LoVo (cell line): ENCODE results near the gene PTPRU.

Source experiments
- DNase-seq: peaks from one replicate; pipeline ENCODE4 v3.0.0-alpha.2; 2016; ENCODE audit warnings: low spot score

The PTPRU gene

GRCh38 chr1:29235955-29236711 is at the start of gene PTPRU:
TSS of gene PTPRU (plus strand) at chr1:29236522. CDS start at chr1:29236645, 123 bp downstream.
- peak; percentile 83 for DNase-seq

DNA sequence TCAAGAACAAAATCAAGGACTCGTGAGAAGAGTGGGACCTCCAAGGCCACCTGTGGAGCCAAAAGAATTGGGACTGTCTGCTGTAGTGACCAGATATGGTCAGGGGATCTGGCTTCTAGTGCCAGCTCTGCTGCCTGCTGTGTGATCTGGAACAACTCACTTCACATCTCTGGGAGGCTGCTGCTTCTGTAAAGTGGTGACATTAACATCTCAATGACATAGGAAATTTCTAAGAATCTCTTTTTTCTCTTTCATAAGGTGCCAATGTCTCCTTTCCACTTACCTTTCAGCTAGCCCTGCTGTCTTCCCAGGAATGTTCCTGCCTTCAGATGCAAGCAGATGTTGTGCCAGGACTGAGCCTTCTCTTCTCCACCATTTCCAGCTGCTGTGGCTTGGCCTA is 49.6 kb upstream of the PTPRU start:
- no peak for DNase-seq

GRCh38 chr1:29190718-29191117 is 45.6 kb upstream of the PTPRU start:
- DNase-seq = no peak

GRCh38 chr1:29193879-29194455 is 42.4 kb upstream of the PTPRU start:
- no peak for DNase-seq

DNA sequence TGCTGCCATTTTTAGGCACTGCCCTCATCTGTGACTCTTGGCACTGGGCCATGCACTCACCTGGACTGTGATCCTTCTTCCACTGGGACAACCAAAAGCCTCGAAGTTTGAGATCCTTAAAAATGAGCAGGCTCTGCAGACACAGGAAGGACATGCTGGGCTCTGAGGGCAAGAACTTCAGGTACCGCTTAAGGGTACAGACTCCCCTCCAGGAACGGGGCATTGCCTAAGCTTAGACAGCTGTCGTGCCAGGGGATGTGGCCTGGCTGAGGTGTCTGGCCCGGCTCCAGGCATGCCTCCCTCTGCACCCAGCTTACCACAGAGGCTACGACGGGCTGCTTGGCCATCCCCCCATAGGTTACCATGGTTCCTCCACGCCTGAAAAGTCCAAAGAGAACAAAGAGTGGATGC is 40.4 kb upstream of the PTPRU start:
- DNase-seq = no peak

GRCh38 chr1:29196863-29197589 is 39.3 kb upstream of the PTPRU start:
- DNase-seq = no peak

- no peak for DNase-seq
Observed at GRCh38 chr1:29197590-29197924, 38.8 kb upstream of the PTPRU start.

DNA sequence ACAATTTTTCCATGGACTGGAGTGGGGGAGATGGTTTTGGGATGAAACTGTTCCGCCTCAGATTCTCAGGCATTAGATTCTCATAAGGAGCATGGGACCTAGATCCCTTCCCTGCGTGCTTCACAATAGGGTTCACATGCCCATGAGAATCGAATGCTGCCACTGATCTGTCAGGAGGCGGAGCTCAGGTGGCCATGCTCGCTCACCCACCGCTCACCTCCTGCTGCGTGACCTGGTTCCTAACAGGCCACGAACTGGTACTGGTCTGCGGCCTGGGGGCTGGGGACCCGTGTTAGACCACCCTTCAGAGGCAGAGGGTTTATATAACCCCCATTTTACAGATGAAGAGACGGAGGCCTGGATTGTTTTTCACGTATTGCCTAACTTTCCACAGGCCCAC is 38.3 kb upstream of the PTPRU start:
- DNase-seq = no peak

GRCh38 chr1:29200906-29201594 is 35.3 kb upstream of the PTPRU start:
- DNase-seq = no peak

GRCh38 chr1:29201595-29202051 is 34.7 kb upstream of the PTPRU start:
- no peak for DNase-seq

DNA sequence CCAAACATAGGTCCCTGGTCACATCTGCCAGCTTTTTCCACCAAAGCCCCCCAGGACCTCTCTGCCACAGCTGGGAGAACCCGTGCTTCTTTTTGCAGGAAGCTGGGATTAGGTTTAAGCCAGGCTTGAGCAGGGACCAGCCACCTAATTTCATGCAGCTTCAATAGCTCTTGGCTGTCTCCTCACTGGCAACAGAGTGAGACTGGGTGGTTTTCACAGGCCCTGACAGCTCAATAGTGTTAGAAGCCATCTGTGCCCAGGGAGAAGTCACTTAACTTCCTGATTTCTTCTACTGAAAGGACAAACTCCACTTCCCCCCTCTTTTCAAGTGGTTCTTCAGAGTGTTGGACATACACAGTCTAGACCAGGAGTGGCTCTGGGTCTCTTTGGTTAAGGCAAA is 34.3 kb upstream of the PTPRU start:
- DNase-seq = no peak

DNA sequence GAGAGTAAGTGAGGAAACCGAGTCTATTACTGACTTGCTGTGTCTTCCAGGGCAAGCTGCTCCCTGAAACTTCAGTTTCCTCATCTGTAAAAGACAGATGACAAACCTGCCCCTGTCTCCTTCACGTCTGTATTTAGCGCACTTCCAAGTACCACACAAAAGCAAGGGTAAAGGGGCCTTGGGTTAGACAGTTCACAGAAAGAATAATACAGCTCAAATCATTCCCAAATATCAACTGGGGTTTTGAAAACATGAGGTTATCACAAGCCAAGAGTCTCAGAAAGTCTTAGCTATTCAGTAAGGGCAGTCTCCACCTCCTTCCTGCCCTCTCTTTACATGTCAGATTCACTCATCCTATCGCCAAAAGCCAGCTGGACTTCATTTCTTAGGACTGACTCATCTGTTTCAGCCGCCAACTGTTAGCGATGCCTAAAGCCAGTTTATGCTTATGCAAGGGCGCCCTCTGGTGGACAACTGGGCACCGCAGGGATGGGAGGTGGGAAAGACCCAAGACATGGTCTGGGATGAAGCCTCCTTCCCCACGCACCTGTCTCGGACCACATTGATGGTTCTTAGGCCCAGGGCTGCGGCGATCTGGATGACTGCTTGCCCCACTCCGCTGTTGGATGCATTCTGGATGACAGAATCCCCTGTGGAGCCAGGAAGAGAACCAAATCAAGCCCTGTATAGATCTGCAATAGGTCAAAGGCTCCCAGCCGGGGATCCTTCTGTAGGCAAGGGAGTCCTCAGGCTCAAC is 33.6 kb upstream of the PTPRU start:
- DNase-seq = peak; percentile 96

- no peak for DNase-seq
Observed at GRCh38 chr1:29208442-29208841, 27.9 kb upstream of the PTPRU start.

DNA sequence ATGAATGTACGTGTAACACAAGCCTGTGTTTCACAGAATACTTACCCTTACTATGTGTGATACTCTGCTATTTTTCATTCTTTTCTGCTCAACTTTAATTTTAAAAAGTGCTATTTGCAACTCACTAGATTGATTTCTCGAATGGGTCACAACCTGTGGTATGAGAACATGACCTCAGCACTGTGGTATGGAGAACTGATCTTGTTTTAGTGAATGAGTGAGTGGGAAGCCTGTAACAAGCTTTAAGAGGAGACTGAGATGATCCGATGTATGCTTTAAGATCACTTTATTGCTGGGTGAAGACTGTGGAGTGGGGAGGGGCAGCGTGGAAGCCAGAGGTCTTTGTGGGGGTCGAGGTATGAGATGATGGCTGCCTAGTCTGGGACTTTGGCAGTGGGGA is 27.1 kb upstream of the PTPRU start:
- no peak for DNase-seq

DNA sequence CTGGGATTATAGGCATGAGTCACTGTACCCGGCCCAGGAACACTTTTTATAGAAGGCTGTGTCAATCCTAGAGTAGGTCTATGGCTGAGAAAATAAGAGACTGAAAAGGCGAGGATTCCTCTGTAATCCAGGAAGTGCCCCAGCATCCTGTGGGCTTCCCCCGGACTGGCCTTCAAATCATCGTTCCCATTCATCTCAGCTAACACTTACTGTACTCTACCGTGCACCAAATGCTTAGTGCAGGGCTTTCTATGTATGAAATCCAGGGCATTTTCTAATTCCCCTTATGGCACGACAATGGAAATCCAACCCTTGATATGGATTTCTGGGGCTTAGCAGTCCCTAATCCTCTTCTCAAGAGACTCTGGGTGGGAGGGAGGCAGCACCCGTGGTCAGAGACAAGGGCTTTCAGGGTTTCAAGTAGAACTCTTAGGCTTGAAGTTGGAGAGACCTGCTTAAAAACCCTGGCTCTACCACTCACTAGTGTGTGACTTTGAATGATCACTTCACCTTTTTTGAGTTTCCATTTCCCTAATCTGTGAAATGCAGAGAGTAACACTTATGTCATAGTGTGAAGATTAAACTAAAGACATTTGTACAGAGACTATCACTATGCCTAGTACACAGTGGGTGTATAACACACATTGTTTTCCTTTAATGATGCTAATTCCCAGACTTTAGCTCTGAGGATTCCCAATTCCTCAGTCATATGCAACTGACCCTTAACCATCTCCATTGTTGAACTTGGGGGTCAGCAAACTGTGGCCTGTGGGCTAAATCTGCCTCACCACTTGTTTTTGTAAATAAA is 25.8 kb upstream of the PTPRU start:
- DNase-seq = no peak

DNA sequence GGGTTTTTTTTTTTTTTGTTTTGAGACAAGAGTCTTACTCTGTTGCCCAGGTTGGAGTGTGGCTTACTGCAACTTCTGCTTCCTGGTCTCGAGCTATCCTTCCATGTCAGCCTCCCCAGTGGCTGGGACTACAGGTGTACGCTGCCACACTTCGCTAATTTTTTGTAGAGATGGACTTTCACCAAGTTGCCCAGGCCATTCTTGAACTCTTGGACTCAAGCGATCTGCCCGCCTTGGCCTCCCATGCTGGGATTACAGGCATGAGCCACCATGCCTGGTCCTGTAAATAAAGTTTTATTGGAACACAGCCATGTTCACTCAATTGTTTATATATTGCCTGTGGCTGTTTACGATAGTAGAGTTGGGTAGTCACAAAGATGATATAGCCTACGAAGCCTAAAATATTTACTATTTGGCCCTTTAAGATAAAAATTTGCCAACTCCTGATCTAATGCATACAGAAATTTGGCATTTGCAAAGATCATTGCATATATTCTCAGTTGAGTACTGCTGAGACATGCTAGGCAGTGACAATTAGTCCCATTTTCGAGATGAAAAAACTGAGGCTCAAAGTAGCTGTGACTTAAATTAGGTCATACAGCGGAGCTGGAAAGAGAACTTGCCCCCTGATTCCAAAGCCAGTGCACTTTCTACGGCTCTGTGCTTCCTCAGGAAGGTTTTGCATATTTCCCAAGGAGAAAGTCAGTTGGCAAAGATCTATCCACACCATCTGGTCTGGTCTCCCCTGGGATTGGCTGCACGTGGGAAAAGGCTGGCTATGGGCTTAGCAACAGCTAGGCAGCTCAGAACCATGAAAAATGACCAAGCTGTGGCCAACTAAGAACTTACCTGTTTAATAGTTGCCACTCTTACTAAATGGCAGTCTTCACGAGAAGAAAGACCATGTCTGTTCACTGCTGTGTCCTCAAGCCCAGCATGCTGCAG is 25.0 kb upstream of the PTPRU start:
- no peak for DNase-seq

DNA sequence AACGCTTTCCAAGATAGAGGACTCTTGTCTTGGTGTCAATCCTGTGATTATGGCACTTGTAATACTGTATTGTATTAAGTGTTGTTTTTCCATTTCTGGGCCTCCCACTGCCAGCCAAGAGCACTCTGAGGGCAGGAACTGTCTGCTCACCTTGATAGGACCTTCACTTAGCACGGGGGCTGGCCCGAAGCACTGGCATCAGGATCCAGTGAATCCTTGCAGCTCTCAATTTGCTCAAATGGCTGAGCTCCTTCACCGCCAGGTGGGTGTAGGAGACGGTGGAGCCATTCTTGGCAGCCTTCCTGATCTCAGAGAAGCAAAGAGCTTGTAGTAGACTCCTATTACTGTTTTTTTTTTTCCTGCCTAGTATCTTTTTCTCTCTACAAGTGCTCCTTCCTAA is 23.3 kb upstream of the PTPRU start:
- DNase-seq = no peak

- DNase-seq = no peak
Observed at GRCh38 chr1:29217633-29218032, 18.7 kb upstream of the PTPRU start.

GRCh38 chr1:29218223-29218622 is 18.1 kb upstream of the PTPRU start:
- no peak for DNase-seq

- DNase-seq = no peak
Observed at GRCh38 chr1:29221296-29221695, 15.0 kb upstream of the PTPRU start.
